Stomach (tissue), 9 donors: ENCODE measurements around the gene RTN4RL1. TPM values are rescaled to one million over a fixed set of nuclear protein-coding genes. Genes with fewer than 3 reads are reported as not detected.

Source experiments
- DNase-seq, 2 donors: peaks; one replicate each; pipeline versions ENCODE4 v3.0.0 to v3.0.0-alpha.2; 2013 to 2019
- H3K27ac ChIP-seq, 5 donors: fragments of 200-600 bp in 4 of 5; sonication (generic) in 4 of 5; one replicate each; pipeline ENCODE4 v1.5.1; 2013 to 2019; ENCODE audit warnings: mild to moderate bottlenecking in 1 of 5, moderate library complexity in 1 of 5
- H3K27me3 ChIP-seq, 3 donors: fragments of 200-600 bp; sonication (generic); one replicate each; pipeline ENCODE4 v1.5.1; 2017 to 2019; ENCODE audit warnings: mixed run types in 1 of 3
- H3K36me3 ChIP-seq, 4 donors: fragments of 200-600 bp; sonication (generic); 1 replicate in 3 of 4; 2 replicates in 1 of 4; pipeline ENCODE4 v1.5.1; 2016 to 2019
- H3K4me1 ChIP-seq, 4 donors: fragments of 200-600 bp; sonication (generic); one replicate each; pipeline ENCODE4 v1.5.1; 2016 to 2019
- H3K4me3 ChIP-seq, 4 donors: fragments of 200-600 bp; sonication (generic) in 3 of 4; one replicate each; pipeline ENCODE4 v1.5.1; 2016 to 2019; ENCODE audit warnings: mild to moderate bottlenecking in 1 of 4
- H3K9me3 ChIP-seq, 4 donors: fragments of 200-600 bp; sonication (generic); one replicate each; pipeline ENCODE4 v1.5.1; 2016 to 2019
- CTCF ChIP-seq, 7 experiments: fragments of 450-650 bp in 4 of 7; fragments of 200-600 bp in 3 of 7; sonication (generic) in 3 of 7; IDR thresholded peaks; one replicate each; pipeline ENCODE4 v1.5.1; 2016 to 2019; ENCODE audit warnings: antibody characterized with exemption in 7 of 7, control low read depth in 2 of 7, mild to moderate bottlenecking in 1 of 7
- EP300 ChIP-seq: sonication (generic); formaldehyde crosslinking; IDR thresholded peaks from one replicate; pipeline ENCODE4 v1.6.1; 2017; ENCODE audit warnings: antibody characterized with exemption
- POLR2A ChIP-seq, 4 donors: fragments of 450-650 bp; IDR thresholded peaks; one replicate each; pipeline ENCODE4 v1.6.1; 2016; ENCODE audit warnings: antibody characterized with exemption in 4 of 4, control low read depth in 2 of 4, mild to moderate bottlenecking in 1 of 4, moderate library complexity in 1 of 4
- POLR2AphosphoS5 ChIP-seq, 3 donors: sonication (generic); formaldehyde crosslinking; IDR thresholded peaks; one replicate each; pipeline ENCODE4 v1.6.1; 2016; ENCODE audit warnings: antibody characterized with exemption in 3 of 3
- WGBS, 5 donors: extraction: QIAGEN DNeasy Blood & Tissue Kit in 3 of 5; methylation state at CpG; one replicate each; pipeline versions ENCODE4 v1.1.5 to v1.1.7; 2013 to 2018; 5-methylcytosine and 5-hydroxymethylcytosine counted together
- intact Hi-C: fragments of 100-400 bp; cut with DNase I; formaldehyde crosslinking; loops from one replicate; pipeline ENCODE4 v1.15.1; 2023; ENCODE audit warnings: low total_unique reads
- polyA plus RNA-seq, 3 donors: library from polyadenylated mRNA; stranded (reverse); fragments of 200-250 nt; gene quantifications; one replicate each; pipeline ENCODE4 v1.2.3, GENCODE V29; 2013
- total RNA-seq, 5 donors: library from RNA; depleted of rRNA; stranded (reverse); fragments of >200 nt; gene quantifications; one replicate each; pipeline versions ENCODE4 v1.1.0 to v1.2.3, GENCODE V29; 2014 to 2016
- donor health status: healthy with polysubstance abuse.
- donor health status: Bipolar disorder and iron deficiency.
- donor health status: healthy.

Gene RTN4RL1
- total and polyA plus RNA-seq, 8 donors: 0.50 to 0.92 (median 0.72) TPM; not detected in 4

GRCh38 chr17:1969712-1970111, 55.4 kb downstream of the RTN4RL1 start:
- 78 to 90% (median 85%) methylated on average over 5 of the region's 5 CpGs for WGBS, 5 donors
- Histone ChIP-seq H3K4me1 (peaks cover 0 to 9% (median 3%) of the 10 kb centered on the region in 4 donors), H3K36me3 (no peaks in the 10 kb centered on the region), H3K9me3 (no peaks in the 10 kb centered on the region), H3K27me3 (peaks cover 0 to 54% (median 0%) of the 10 kb centered on the region in 3 donors), H3K4me3 (no peak overlapping the region), H3K27ac (no peak overlapping the region)
- no peak for DNase-seq
- intact Hi-C loops: no loop called here
- no peak for TF ChIP-seq CTCF (IDR thresholded peaks at IDR 0.05)
- no peak for TF ChIP-seq POLR2AphosphoS5 (IDR thresholded peaks at IDR 0.05)
- TF ChIP-seq EP300: no peak

GRCh38 chr17:1967213-1967612, 57.9 kb downstream of the RTN4RL1 start:
- peak in 1 of 2 donors; percentile 27 for DNase-seq
- TF ChIP-seq POLR2A (IDR thresholded peaks at IDR 0.05) (no peak), EP300 (no peak), CTCF (IDR thresholded peaks at IDR 0.05) (no peak), POLR2AphosphoS5 (IDR thresholded peaks at IDR 0.05) (no peak)
- intact Hi-C loops: no loop called here
- H3K4me1 ChIP-seq: peaks cover 0 to 9% (median 3%) of the 10 kb centered on the region in 4 donors
- no peaks in the 10 kb centered on the region for H3K9me3 ChIP-seq
- H3K27me3 ChIP-seq: peaks cover 0 to 38% (median 0%) of the 10 kb centered on the region in 3 donors
- 19 to 50% (median 37%) methylated on average over 10 to 11 of the region's 11 CpGs for WGBS, 5 donors
- H3K36me3 ChIP-seq: no peaks in the 10 kb centered on the region
- no peak overlapping the region for H3K27ac ChIP-seq
- no peak overlapping the region for H3K4me3 ChIP-seq

- Histone ChIP-seq H3K4me3 (no peak overlapping the region), H3K9me3 (no peaks in the 10 kb centered on the region), H3K4me1 (peaks cover 0 to 9% (median 3%) of the 10 kb centered on the region in 4 donors), H3K27me3 (peaks cover 0 to 35% (median 0%) of the 10 kb centered on the region in 3 donors), H3K27ac (no peak overlapping the region), H3K36me3 (no peaks in the 10 kb centered on the region)
- DNase-seq: no peak
- WGBS, 5 donors: 50 to 67% (median 64%) methylated on average over 8 to 12 of the region's 12 CpGs
- intact Hi-C loops: no loop called here
- TF ChIP-seq POLR2AphosphoS5 (IDR thresholded peaks at IDR 0.05): no peak
- no peak for TF ChIP-seq CTCF (IDR thresholded peaks at IDR 0.05)
- no peak for TF ChIP-seq EP300
- TF ChIP-seq POLR2A (IDR thresholded peaks at IDR 0.05): no peak
Observed at GRCh38 chr17:1966274-1967086, 58.7 kb downstream of the RTN4RL1 start.

GRCh38 chr17:1965556-1966273, 59.4 kb downstream of the RTN4RL1 start:
- Histone ChIP-seq H3K9me3 (no peaks in the 10 kb centered on the region), H3K4me1 (peaks cover 0 to 9% (median 7%) of the 10 kb centered on the region in 4 donors), H3K36me3 (no peaks in the 10 kb centered on the region), H3K4me3 (no peak overlapping the region), H3K27ac (no peak overlapping the region), H3K27me3 (peaks cover 0 to 32% (median 0%) of the 10 kb centered on the region in 3 donors)
- no peak for TF ChIP-seq POLR2A (IDR thresholded peaks at IDR 0.05)
- TF ChIP-seq CTCF (IDR thresholded peaks at IDR 0.05): no peak
- TF ChIP-seq EP300: no peak
- TF ChIP-seq POLR2AphosphoS5 (IDR thresholded peaks at IDR 0.05): no peak
- 84 to 95% (median 86%) methylated on average over 18 to 21 of the region's 21 CpGs for WGBS, 5 donors
- DNase-seq: no peak
- intact Hi-C loops: no loop called here
